ENCODE results near the gene SPATA13. TPM values are rescaled to one million over a fixed set of nuclear protein-coding genes. Genes with fewer than 3 reads are reported as not detected.

SPATA13 gene
- total RNA-seq, 1 experiment from 2014 or later, result 14.1 TPM

- H3K27ac Mint-ChIP-seq, result peak overlapping the region in 2 of 3 experiments; percentile 3 to 20; a peak in 3 of 7 replicates
- no CpG with 5 or more reads among the region's 9 CpGs for WGBS (ENCODE audit: extremely low coverage, insufficient read length, low lambda C conversion rate)
These were observed 23.2 kb downstream of the SPATA13 start for GRCh38 chr13:24183741-24184182.

More at GRCh38 chr13:24183741-24184182, 23.2 kb downstream of the SPATA13 start:
- H4K91ac ChIP-seq (ENCODE audit: insufficient read length, low read depth, low read length), result no peak overlapping the region
- H2AK5ac ChIP-seq (ENCODE audit: insufficient read length, low read length), result no peak overlapping the region
- no peak overlapping the region for H3K14ac ChIP-seq (ENCODE audit: insufficient read depth, low read length)
- no peak for TF ChIP-seq CTCF (conservative IDR thresholded peaks at IDR 0.05)
- no peak overlapping the region for H3K23ac ChIP-seq (ENCODE audit: insufficient read length, low read depth, low read length)
- peaks cover 3 to 5% of the 10 kb centered on the region in 2 experiments for H3K9me3 Mint-ChIP-seq
- peaks cover 0 to 7% (median 5%) of the 10 kb centered on the region in 3 experiments; a peak in 3 of 7 replicates for H3K36me3 Mint-ChIP-seq (ENCODE audit: insufficient read depth in 1 of 3, low read depth in 3 of 3)
- no peak overlapping the region for H3K56ac ChIP-seq (ENCODE audit: insufficient read length, low read depth, low read length)
- H3K18ac ChIP-seq (ENCODE audit: insufficient read length, low read depth, low read length), result no peak overlapping the region
- no peak overlapping the region for H4K8ac ChIP-seq (replicated peaks; ENCODE audit: insufficient read length, low read depth, low read length)
- H3K4me1 Mint-ChIP-seq, result peaks cover 32 to 39% of the 10 kb centered on the region in 2 experiments
- no peak overlapping the region for H3K4ac ChIP-seq (ENCODE audit: low read depth, low read length)
- H3K23me2 ChIP-seq (ENCODE audit: insufficient read length, low read depth, low read length, poor library complexity, severe bottlenecking), result no peaks in the 10 kb centered on the region
- no peak overlapping the region for H3K4me2 ChIP-seq (ENCODE audit: insufficient read depth, insufficient read length, low read length)
- no peak overlapping the region for H3T11ph ChIP-seq (ENCODE audit: low read length)
- H4K20me1 ChIP-seq (ENCODE audit: control insufficient read depth, insufficient read depth, insufficient read length), result no peaks in the 10 kb centered on the region
- H3K9me3 ChIP-seq (ENCODE audit: control insufficient read depth, low read depth, low read length), result no peaks in the 10 kb centered on the region
- no peak overlapping the region for H4K5ac ChIP-seq (ENCODE audit: insufficient read length, low read depth, low read length)
- no peak overlapping the region for H2BK5ac ChIP-seq (ENCODE audit: insufficient read length, low read length)
- peaks cover 2% of the 10 kb centered on the region for H3K79me2 ChIP-seq (ENCODE audit: insufficient read depth, low read length)
- H3K27ac ChIP-seq (ENCODE audit: insufficient read length, low read depth, low read length), result no peak overlapping the region
- H2BK15ac ChIP-seq (ENCODE audit: low read depth, low read length), result no peak overlapping the region
- no peak overlapping the region for H3K9ac ChIP-seq (ENCODE audit: extremely low read depth, insufficient read length, low read length)
- no peak overlapping the region for H2AFZ ChIP-seq (ENCODE audit: low read length)
- no peak overlapping the region; a peak in 1 of 5 replicates for H3K4me3 Mint-ChIP-seq
- H2BK120ac ChIP-seq (ENCODE audit: low read depth, low read length, poor library complexity, severe bottlenecking), result no peak overlapping the region
- H3K4me1 ChIP-seq (ENCODE audit: insufficient read depth, low read length), result no peaks in the 10 kb centered on the region; the same call in 1 of the 2 replicates
- H3K27me3 ChIP-seq (ENCODE audit: insufficient read depth, low read length), result no peaks in the 10 kb centered on the region
- H2BK20ac ChIP-seq (ENCODE audit: low read depth, low read length, poor library complexity, severe bottlenecking), result no peak overlapping the region
- H3K27me3 Mint-ChIP-seq (ENCODE audit: low read depth), result no peaks in the 10 kb centered on the region
- no peaks in the 10 kb centered on the region for H3K79me1 ChIP-seq (ENCODE audit: insufficient read depth, low read depth, low read length, poor library complexity, severe bottlenecking)
- H2BK12ac ChIP-seq (ENCODE audit: insufficient read length, low read depth, low read length), result no peak overlapping the region
- no peak for DNase-seq

Measured in H9 (cell line).